ENCODE results near the gene SLC26A4. TPM values are rescaled to one million over a fixed set of nuclear protein-coding genes. Genes with fewer than 3 reads are reported as not detected.

The SLC26A4 gene
- total RNA-seq, 1 experiment from 2014 or later = not detected

GRCh38 chr7:107652642-107653041, 8.0 kb upstream of the SLC26A4 start:
- TF ChIP-seq, protein P1, sequence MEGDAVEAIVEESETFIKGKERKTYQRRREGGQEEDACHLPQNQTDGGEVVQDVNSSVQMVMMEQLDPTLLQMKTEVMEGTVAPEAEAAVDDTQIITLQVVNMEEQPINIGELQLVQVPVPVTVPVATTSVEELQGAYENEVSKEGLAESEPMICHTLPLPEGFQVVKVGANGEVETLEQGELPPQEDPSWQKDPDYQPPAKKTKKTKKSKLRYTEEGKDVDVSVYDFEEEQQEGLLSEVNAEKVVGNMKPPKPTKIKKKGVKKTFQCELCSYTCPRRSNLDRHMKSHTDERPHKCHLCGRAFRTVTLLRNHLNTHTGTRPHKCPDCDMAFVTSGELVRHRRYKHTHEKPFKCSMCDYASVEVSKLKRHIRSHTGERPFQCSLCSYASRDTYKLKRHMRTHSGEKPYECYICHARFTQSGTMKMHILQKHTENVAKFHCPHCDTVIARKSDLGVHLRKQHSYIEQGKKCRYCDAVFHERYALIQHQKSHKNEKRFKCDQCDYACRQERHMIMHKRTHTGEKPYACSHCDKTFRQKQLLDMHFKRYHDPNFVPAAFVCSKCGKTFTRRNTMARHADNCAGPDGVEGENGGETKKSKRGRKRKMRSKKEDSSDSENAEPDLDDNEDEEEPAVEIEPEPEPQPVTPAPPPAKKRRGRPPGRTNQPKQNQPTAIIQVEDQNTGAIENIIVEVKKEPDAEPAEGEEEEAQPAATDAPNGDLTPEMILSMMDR (IDR thresholded peaks at IDR 0.05; ENCODE audit: insufficient read depth in 1 of 2, low read depth in 1 of 2, low read length in 1 of 2, severe bottlenecking in 1 of 2, unreplicated experiment in 1 of 2) = no peak
- Histone ChIP-seq H3K4me1 (no peaks in the 10 kb centered on the region), H3K27me3 (replicated peaks; ENCODE audit: control insufficient read depth, insufficient read depth, low read length) (no peaks in the 10 kb centered on the region), H3K36me3 (ENCODE audit: control insufficient read depth, insufficient read depth, low read length) (no peaks in the 10 kb centered on the region), H3K4me3 (ENCODE audit: low read depth, low read length) (no peak overlapping the region), H3K9me3 (no peaks in the 10 kb centered on the region)
- ChIA-PET POLR2A (no interaction called here), CTCF (no interaction called here)
- H3K4me3 Mint-ChIP-seq (ENCODE audit: unreplicated experiment) = no peak overlapping the region
- DNase-seq = no peak
- BruUV-seq (replicated peaks) = no TSS peak
- intact Hi-C loops (cut with micrococcal nuclease; ENCODE audit: unreplicated experiment) = no loop called here
- peaks cover 15% of the 10 kb centered on the region for H3K27me3 Mint-ChIP-seq (ENCODE audit: insufficient read depth, unreplicated experiment)
- no peaks in the 10 kb centered on the region for H3K4me1 Mint-ChIP-seq (ENCODE audit: low read depth, unreplicated experiment)
- H3K27ac Mint-ChIP-seq (ENCODE audit: unreplicated experiment) = no peak overlapping the region
- H3K36me3 Mint-ChIP-seq (ENCODE audit: insufficient read depth, unreplicated experiment) = no peaks in the 10 kb centered on the region
- no peaks in the 10 kb centered on the region for H3K9me3 Mint-ChIP-seq (ENCODE audit: unreplicated experiment)

GRCh38 chr7:107658467-107658866, 2.2 kb upstream of the SLC26A4 start:
- Mint-ChIP-seq H3K27me3 (ENCODE audit: insufficient read depth, unreplicated experiment) (peaks cover 31% of the 10 kb centered on the region), H3K4me3 (ENCODE audit: unreplicated experiment) (no peak overlapping the region), H3K36me3 (ENCODE audit: insufficient read depth, unreplicated experiment) (no peaks in the 10 kb centered on the region), H3K4me1 (ENCODE audit: low read depth, unreplicated experiment) (peaks cover 5% of the 10 kb centered on the region), H3K9me3 (ENCODE audit: unreplicated experiment) (no peaks in the 10 kb centered on the region), H3K27ac (ENCODE audit: unreplicated experiment) (no peak overlapping the region)
- TF ChIP-seq, protein P1 (IDR thresholded peaks at IDR 0.05; ENCODE audit: insufficient read depth in 1 of 2, low read depth in 1 of 2, low read length in 1 of 2, severe bottlenecking in 1 of 2, unreplicated experiment in 1 of 2) = no peak
- CTCF ChIA-PET = no interaction called here
- H3K4me1 ChIP-seq = no peaks in the 10 kb centered on the region
- no peaks in the 10 kb centered on the region for H3K36me3 ChIP-seq (ENCODE audit: control insufficient read depth, insufficient read depth, low read length)
- BruUV-seq (replicated peaks) = no TSS peak
- no peaks in the 10 kb centered on the region for H3K9me3 ChIP-seq
- POLR2A ChIA-PET = no interaction called here
- peaks cover 6% of the 10 kb centered on the region; the same call in 1 of the 2 replicates for H3K27me3 ChIP-seq (replicated peaks; ENCODE audit: control insufficient read depth, insufficient read depth, low read length)
- intact Hi-C loops (cut with micrococcal nuclease; ENCODE audit: unreplicated experiment) = no loop called here
- H3K4me3 ChIP-seq (ENCODE audit: low read depth, low read length) = no peak overlapping the region
- no peak for DNase-seq

DNA sequence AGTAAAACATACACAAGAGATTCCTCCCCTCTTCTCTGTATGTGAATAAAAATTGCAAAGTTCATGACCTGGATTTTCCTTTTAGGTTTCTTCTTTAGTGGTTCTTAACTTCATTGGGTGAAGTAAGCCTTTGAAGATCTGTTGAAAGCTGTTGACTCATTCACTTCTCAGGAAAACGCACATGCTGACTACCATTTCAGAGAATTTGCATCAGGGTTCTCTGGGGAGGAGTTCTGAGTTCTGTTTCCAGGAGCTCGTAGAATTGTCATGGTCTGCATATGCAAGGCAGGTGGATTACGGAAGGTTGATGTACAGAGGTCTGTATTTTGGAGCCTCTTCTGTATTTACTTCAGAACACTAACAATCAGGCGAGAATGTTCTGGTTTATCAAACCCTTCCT, 962 bp upstream of the SLC26A4 start:
- Mint-ChIP-seq H3K27me3 (ENCODE audit: insufficient read depth, unreplicated experiment) (peaks cover 28% of the 10 kb centered on the region), H3K27ac (ENCODE audit: unreplicated experiment) (no peak overlapping the region)
- BruUV-seq (replicated peaks) = no TSS peak

More for the DNA sequence above, 962 bp upstream of the SLC26A4 start:
- H3K27me3 ChIP-seq (replicated peaks; ENCODE audit: control insufficient read depth, insufficient read depth, low read length) = peaks cover 6% of the 10 kb centered on the region; the same call in 1 of the 2 replicates
- POLR2A ChIA-PET = no interaction called here
- H3K4me1 Mint-ChIP-seq (ENCODE audit: low read depth, unreplicated experiment) = peaks cover 5% of the 10 kb centered on the region
- no peak overlapping the region for H3K4me3 Mint-ChIP-seq (ENCODE audit: unreplicated experiment)
- H3K9me3 ChIP-seq = no peaks in the 10 kb centered on the region
- TF ChIP-seq, protein P1 (IDR thresholded peaks at IDR 0.05; ENCODE audit: insufficient read depth in 1 of 2, low read depth in 1 of 2, low read length in 1 of 2, severe bottlenecking in 1 of 2, unreplicated experiment in 1 of 2) = no peak
- no peaks in the 10 kb centered on the region for H3K4me1 ChIP-seq
- intact Hi-C loops (cut with micrococcal nuclease; ENCODE audit: unreplicated experiment) = loop anchor here (2.0 kb wide), 1 partner anchor 79 kb away; the partner anchor contains the start of gene BCAP29
- H3K4me3 ChIP-seq (ENCODE audit: low read depth, low read length) = no peak overlapping the region
- H3K9me3 Mint-ChIP-seq (ENCODE audit: unreplicated experiment) = no peaks in the 10 kb centered on the region
- no peaks in the 10 kb centered on the region for H3K36me3 Mint-ChIP-seq (ENCODE audit: insufficient read depth, unreplicated experiment)
- DNase-seq = no peak
- H3K36me3 ChIP-seq (ENCODE audit: control insufficient read depth, insufficient read depth, low read length) = no peaks in the 10 kb centered on the region
- CTCF ChIA-PET = no interaction called here

Data from Caco-2 (cell line).